Epithelial cell of proximal tubule (primary cell): ENCODE data around the gene ADRA1B. TPM values are rescaled to one million over a fixed set of nuclear protein-coding genes. Genes with fewer than 3 reads are reported as not detected.

Source experiments
- DNase-seq: peaks from one replicate; pipeline ENCODE4 v3.0.0-alpha.2; 2011; ENCODE audit warnings: low read depth
- H3K4me3 ChIP-seq: 2 replicates; pipeline ENCODE4 v1.5.1; 2011; ENCODE audit warnings: low read depth, mild to moderate bottlenecking, low read length
- total RNA-seq: library from RNA; depleted of rRNA; stranded (reverse); fragments of >200 nt; gene quantifications from 2 replicates; pipeline ENCODE4 v1.2.3, GENCODE V29; 2015
- TF ChIP-seq, protein P1 (sequence below): conservative IDR thresholded peaks from 2 replicates; pipeline ENCODE4 v1.5.1; 2012; ENCODE audit warnings: low read depth, mild to moderate bottlenecking, low read length

Gene ADRA1B
- total RNA-seq, 1 donor from 2014 or later = 4.0 TPM

DNA sequence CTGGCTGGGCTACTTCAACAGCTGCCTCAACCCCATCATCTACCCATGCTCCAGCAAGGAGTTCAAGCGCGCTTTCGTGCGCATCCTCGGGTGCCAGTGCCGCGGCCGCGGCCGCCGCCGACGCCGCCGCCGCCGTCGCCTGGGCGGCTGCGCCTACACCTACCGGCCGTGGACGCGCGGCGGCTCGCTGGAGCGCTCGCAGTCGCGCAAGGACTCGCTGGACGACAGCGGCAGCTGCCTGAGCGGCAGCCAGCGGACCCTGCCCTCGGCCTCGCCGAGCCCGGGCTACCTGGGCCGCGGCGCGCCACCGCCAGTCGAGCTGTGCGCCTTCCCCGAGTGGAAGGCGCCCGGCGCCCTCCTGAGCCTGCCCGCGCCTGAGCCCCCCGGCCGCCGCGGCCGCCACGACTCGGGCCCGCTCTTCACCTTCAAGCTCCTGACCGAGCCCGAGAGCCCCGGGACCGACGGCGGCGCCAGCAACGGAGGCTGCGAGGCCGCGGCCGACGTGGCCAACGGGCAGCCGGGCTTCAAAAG is 55.7 kb downstream of the ADRA1B start:
- no peak for DNase-seq
- TF ChIP-seq, protein P1, sequence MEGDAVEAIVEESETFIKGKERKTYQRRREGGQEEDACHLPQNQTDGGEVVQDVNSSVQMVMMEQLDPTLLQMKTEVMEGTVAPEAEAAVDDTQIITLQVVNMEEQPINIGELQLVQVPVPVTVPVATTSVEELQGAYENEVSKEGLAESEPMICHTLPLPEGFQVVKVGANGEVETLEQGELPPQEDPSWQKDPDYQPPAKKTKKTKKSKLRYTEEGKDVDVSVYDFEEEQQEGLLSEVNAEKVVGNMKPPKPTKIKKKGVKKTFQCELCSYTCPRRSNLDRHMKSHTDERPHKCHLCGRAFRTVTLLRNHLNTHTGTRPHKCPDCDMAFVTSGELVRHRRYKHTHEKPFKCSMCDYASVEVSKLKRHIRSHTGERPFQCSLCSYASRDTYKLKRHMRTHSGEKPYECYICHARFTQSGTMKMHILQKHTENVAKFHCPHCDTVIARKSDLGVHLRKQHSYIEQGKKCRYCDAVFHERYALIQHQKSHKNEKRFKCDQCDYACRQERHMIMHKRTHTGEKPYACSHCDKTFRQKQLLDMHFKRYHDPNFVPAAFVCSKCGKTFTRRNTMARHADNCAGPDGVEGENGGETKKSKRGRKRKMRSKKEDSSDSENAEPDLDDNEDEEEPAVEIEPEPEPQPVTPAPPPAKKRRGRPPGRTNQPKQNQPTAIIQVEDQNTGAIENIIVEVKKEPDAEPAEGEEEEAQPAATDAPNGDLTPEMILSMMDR = no peak
- peak overlapping the region; percentile 40 for H3K4me3 ChIP-seq

DNA sequence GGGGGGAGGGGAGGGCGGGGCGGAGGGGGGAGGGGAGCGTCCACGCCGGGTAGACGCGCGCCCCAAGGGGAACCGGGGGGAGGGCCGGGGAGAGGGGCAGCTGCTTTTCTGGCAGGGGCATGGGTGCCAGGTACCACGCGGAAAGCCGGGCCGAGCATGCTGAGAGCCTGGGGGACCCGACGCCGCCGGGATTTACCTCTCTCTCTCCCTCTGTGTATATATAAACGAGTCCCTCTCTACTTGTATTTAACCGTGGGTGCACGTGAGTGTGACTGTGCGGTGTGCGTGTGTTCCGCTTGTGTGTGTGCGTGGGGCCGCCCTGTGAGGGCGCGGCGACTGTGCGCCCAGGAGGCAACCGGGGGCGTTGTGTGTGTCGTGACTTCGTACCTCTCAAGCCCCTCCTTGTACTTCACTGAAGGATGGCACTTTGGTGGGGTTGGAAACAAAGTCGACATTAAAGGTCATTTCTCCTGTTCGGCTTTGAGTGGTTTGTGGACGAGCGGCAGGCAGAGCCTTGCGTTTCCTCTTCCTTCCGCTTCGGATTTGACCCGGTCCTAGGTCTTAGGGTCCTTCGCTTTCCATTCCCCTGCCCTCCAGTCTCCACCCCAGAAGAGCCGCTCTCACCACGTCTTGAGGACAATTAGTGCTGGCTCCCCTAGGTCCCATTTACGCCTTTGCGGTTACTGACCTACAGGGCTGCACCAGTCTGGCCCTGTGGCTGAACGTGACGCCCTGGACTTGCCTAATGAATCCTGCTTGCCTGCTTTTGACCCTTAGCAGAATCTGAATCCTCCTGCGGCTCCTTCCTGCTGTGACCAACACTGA is 56.5 kb downstream of the ADRA1B start:
- DNase-seq = no peak
- TF ChIP-seq, protein P1 = no peak
- H3K4me3 ChIP-seq = peak overlapping the region; percentile 40

DNA sequence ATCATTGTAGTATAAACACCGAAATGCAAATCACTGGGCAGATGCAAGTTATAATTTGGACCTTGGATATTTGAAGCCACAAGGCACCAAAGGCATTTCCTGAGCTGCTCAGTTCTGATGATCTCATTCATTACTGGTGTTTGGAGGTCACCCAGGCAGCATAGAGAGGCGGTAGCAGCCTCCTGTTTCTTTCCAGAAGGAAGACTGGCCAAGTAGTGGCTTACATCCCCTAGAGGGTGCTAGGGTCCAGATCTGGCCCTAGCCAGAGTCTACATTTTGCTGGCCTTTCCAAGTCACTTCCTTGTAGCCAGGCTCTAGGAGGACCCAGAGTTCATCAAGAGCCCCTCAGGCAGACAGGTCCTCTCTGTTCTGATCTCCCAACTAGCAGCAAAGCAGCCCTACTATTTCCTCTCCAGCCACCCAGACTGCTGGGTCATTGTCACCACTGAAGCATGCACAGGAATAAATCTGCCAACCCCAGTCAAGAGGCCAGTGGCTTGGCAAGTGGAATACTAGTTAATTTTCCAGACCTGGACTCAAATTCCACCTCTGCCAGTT is 59.3 kb downstream of the ADRA1B start:
- DNase-seq = peak; percentile 72
- TF ChIP-seq, protein P1 = peak; percentile 63
- no peak overlapping the region for H3K4me3 ChIP-seq

DNA sequence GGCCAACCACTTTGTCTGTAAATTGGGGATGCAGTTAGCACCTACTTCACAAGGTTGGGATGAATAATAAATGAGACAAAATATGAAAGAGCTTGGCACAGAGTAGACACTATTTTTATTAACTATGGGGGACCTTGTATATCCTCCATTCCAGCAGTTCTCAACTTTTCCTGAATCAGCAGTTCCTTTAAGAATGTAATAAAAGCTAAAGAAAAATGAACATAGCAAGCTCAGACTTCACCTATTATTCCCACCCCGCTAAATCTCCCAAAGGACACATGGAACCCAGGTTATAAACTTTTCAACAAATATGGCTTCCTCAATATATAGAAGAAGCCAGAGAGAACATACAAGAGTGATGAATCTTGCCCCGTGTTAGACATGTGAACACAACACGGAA is 60.6 kb downstream of the ADRA1B start:
- DNase-seq = no peak
- TF ChIP-seq, protein P1 = no peak
- H3K4me3 ChIP-seq = no peak overlapping the region

DNA sequence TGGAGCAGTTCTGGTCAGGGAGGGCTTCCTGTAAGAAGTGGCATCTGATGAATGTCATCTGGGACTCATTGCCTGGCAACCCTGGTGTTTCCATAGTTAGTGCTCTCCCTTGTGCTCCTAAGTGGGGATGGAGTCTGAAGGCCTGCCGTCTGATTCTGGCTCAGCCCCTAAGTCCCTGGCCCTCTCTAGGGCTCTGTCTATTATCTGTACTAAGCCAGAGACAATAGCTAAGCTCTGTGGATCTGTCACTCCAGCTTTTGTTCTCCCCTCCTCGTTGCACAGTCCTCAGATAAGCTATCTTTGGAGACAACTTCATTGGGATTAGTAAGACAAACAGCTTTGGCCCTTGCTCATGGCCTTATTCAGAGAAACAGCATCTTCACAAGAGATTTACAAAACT is 62.1 kb downstream of the ADRA1B start:
- TF ChIP-seq, protein P1 = no peak
- no peak overlapping the region for H3K4me3 ChIP-seq
- no peak for DNase-seq

DNA sequence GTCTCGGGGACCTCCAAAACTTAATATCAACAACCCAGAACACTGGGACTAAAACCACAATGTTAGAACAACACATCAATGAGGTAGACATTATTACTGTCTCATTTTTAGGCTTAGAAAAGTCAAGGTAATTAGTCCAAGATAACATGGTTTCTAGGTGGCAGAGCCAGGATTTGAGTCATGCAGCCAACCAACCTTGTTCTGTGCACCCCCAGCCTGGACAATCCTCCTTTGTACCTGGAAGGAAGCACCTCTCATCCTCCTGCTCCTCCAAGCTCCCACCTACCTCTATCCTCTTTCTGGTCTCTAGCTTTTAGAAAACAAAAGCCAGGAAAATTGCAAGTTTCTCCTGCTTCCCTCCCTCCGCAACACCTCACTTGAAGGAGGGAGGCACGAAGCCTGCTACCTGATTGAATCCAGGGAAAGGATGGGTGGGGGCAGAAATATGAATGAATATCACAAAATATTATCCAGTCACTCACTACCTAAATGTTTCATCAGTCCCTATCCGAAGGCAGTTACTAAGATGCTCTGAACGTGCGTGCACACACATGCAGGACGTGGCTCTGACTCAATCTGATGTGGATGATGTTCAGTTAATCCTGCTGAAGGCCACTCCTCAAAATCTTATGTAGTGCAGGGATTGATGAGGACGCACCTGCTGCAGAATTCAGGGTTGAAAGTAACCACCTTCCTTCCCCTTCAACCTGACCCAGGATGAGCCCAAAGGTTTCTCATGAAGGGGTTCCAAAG is 66.3 kb downstream of the ADRA1B start:
- TF ChIP-seq, protein P1 = no peak
- H3K4me3 ChIP-seq = no peak overlapping the region
- DNase-seq = no peak
